ENCODE data around the gene PCDHAC2.

The PCDHAC2 gene

DNA sequence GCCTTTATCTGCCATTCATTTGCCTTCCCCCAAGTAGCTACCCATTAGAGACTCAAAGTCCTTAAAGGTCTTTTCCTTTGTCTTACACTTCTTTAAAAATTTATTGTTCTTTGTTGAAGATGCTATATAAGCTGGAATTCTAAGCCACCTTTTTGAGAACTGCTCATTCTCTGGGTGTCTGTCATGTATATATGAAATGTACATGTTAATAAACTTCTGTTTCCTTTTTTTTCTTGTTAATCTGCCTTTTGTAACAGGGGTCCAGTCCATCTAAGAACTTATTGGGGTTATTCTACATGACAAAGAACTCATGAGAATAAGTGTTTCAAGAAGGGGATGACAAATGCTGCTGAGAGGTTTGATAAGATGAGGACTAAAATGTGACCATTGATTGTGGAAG is 41.5 kb downstream of the PCDHAC2 start:
- Histone ChIP-seq H2AFZ (ENCODE audit: low read depth, low read length) (no peak overlapping the region), H3K4me2 (ENCODE audit: low read length) (no peak overlapping the region)
- TF ChIP-seq, protein P1, sequence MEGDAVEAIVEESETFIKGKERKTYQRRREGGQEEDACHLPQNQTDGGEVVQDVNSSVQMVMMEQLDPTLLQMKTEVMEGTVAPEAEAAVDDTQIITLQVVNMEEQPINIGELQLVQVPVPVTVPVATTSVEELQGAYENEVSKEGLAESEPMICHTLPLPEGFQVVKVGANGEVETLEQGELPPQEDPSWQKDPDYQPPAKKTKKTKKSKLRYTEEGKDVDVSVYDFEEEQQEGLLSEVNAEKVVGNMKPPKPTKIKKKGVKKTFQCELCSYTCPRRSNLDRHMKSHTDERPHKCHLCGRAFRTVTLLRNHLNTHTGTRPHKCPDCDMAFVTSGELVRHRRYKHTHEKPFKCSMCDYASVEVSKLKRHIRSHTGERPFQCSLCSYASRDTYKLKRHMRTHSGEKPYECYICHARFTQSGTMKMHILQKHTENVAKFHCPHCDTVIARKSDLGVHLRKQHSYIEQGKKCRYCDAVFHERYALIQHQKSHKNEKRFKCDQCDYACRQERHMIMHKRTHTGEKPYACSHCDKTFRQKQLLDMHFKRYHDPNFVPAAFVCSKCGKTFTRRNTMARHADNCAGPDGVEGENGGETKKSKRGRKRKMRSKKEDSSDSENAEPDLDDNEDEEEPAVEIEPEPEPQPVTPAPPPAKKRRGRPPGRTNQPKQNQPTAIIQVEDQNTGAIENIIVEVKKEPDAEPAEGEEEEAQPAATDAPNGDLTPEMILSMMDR (IDR thresholded peaks at IDR 0.05; ENCODE audit: low read depth, low read length): no peak
- TF ChIP-seq EZH2phosphoT487 (IDR thresholded peaks at IDR 0.05; ENCODE audit: low read depth): no peak

GRCh38 chr5:141010047-141010793 is 43.9 kb downstream of the PCDHAC2 start:
- Histone ChIP-seq H3K4me3 (ENCODE audit: low read length) (no peak overlapping the region), H2AFZ (ENCODE audit: low read depth, low read length) (no peak overlapping the region), H3K4me2 (ENCODE audit: low read length) (no peak overlapping the region), H3K9ac (ENCODE audit: low read length) (no peak overlapping the region), H3K79me2 (ENCODE audit: low read length) (no peaks in the 10 kb centered on the region), H4K20me1 (ENCODE audit: insufficient read depth, low read length) (no peaks in the 10 kb centered on the region), H3K27me3 (ENCODE audit: low read depth, low read length) (no peaks in the 10 kb centered on the region), H3K27ac (ENCODE audit: low read length) (no peak overlapping the region), H3K9me3 (ENCODE audit: insufficient read depth, low read length) (no peaks in the 10 kb centered on the region), H3K4me1 (ENCODE audit: low read length) (no peaks in the 10 kb centered on the region), H3K36me3 (replicated peaks; ENCODE audit: low read depth, low read length) (no peaks in the 10 kb centered on the region)
- TF ChIP-seq EZH2phosphoT487 (IDR thresholded peaks at IDR 0.05; ENCODE audit: low read depth): no peak
- TF ChIP-seq, protein P1 (IDR thresholded peaks at IDR 0.05; ENCODE audit: low read depth, low read length): no peak

More for the DNA sequence above, 41.5 kb downstream of the PCDHAC2 start:
- Histone ChIP-seq H3K9me3 (ENCODE audit: insufficient read depth, low read length) (no peaks in the 10 kb centered on the region), H3K4me3 (ENCODE audit: low read length) (no peak overlapping the region), H3K4me1 (ENCODE audit: low read length) (no peaks in the 10 kb centered on the region), H3K36me3 (replicated peaks; ENCODE audit: low read depth, low read length) (no peaks in the 10 kb centered on the region), H3K79me2 (ENCODE audit: low read length) (no peaks in the 10 kb centered on the region), H3K27ac (ENCODE audit: low read length) (no peak overlapping the region), H4K20me1 (ENCODE audit: insufficient read depth, low read length) (no peaks in the 10 kb centered on the region), H3K27me3 (ENCODE audit: low read depth, low read length) (no peaks in the 10 kb centered on the region), H3K9ac (ENCODE audit: low read length) (no peak overlapping the region)

DNA sequence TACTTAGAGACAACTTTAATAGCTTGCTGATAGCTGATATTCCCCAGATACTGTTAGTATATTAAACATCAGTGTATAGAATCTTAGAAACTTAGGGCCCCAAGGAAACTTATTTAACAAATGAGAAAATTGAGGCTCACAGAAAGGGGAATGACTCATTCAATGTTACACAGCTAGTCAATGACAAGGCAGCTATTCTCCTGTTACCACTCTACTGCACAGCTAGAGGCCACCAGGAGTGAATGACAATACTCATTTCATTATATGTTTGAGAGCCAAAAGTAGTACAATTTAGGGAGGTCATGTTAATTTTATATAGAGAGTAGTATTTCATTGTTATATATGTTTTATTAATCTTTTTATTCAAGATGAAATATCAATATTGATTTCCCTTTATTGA is 51.7 kb downstream of the PCDHAC2 start:
- no peaks in the 10 kb centered on the region for H3K79me2 ChIP-seq (ENCODE audit: low read length)
- TF ChIP-seq, protein P1 (IDR thresholded peaks at IDR 0.05; ENCODE audit: low read depth, low read length): no peak
- no peak for TF ChIP-seq EZH2phosphoT487 (IDR thresholded peaks at IDR 0.05; ENCODE audit: low read depth)
- no peaks in the 10 kb centered on the region for H3K27me3 ChIP-seq (ENCODE audit: low read depth, low read length)
- H3K27ac ChIP-seq (ENCODE audit: low read length): no peak overlapping the region
- H3K4me3 ChIP-seq (ENCODE audit: low read length): no peak overlapping the region
- no peak overlapping the region for H3K9ac ChIP-seq (ENCODE audit: low read length)
- no peaks in the 10 kb centered on the region for H3K36me3 ChIP-seq (replicated peaks; ENCODE audit: low read depth, low read length)
- no peaks in the 10 kb centered on the region for H3K9me3 ChIP-seq (ENCODE audit: insufficient read depth, low read length)
- H4K20me1 ChIP-seq (ENCODE audit: insufficient read depth, low read length): no peaks in the 10 kb centered on the region
- no peak overlapping the region for H3K4me2 ChIP-seq (ENCODE audit: low read length)
- no peaks in the 10 kb centered on the region for H3K4me1 ChIP-seq (ENCODE audit: low read length)
- no peak overlapping the region for H2AFZ ChIP-seq (ENCODE audit: low read depth, low read length)

All from OCI-LY3 (cell line).